ENCODE measurements around the gene VAV2.

VAV2 gene

DNA sequence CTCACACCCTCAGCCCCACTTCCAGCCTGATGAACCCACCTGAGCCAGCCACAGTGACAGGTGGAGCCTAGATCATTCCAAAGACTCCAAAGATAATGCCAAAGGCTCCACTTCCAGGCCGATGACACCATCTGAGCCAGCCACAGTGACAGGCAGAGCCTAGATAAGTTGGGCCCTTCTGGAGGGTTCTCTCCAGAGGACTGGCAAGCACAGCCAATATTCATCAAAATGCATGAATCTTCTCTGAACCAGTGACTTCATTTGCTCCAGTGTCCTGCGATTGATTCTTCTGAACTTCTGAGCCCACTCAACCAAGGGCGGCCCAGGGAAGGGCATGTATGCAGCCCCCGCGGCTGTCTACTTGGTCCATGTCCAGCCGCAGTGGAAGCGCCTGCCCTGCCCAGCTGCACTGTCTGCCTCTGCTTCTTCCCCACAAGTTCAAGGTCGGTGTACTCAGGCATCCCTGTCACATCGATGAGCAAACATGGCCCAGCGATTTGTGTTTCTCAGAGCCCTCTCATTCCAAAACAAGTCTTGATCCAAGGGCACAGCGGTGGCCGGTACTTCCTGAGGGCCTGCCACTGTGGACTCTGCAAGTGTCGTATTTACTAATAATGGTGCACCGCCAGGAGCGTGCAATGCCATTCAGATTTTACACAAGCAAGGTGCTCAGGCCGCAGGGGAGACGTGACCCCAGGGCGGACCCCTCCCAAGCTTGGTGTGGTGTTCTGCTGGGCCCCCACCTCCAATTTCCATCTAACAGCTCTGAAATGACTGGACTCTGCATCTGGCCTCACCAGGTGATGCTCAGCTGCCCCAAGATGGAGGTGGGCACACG is 107.0 kb downstream of the VAV2 start:
- TF ChIP-seq Cebpa-rat (IDR thresholded peaks at IDR 0.05): no peak
- H3K27ac ChIP-seq: no peak overlapping the region
- H3K4me3 ChIP-seq: no peak overlapping the region
- H3K27me3 ChIP-seq: no peaks in the 10 kb centered on the region
- peaks cover 56 to 100% (median 96%) of the 10 kb centered on the region in 11 experiments; a peak in 21 of 22 replicates for H4K20me1 ChIP-seq
- peaks cover 34 to 82% (median 63%) of the 10 kb centered on the region in 10 experiments for H3K4me1 ChIP-seq
- H3K4me2 ChIP-seq: peak overlapping the region in 8 of 11 experiments; percentile 67 to 91 (median 81); a peak in 12 of 22 replicates
- H3K36me3 ChIP-seq: no peaks in the 10 kb centered on the region
- H3K9me3 ChIP-seq (replicated peaks in 1 of 11): no peaks in the 10 kb centered on the region
- H3K9ac ChIP-seq: no peak overlapping the region

DNA sequence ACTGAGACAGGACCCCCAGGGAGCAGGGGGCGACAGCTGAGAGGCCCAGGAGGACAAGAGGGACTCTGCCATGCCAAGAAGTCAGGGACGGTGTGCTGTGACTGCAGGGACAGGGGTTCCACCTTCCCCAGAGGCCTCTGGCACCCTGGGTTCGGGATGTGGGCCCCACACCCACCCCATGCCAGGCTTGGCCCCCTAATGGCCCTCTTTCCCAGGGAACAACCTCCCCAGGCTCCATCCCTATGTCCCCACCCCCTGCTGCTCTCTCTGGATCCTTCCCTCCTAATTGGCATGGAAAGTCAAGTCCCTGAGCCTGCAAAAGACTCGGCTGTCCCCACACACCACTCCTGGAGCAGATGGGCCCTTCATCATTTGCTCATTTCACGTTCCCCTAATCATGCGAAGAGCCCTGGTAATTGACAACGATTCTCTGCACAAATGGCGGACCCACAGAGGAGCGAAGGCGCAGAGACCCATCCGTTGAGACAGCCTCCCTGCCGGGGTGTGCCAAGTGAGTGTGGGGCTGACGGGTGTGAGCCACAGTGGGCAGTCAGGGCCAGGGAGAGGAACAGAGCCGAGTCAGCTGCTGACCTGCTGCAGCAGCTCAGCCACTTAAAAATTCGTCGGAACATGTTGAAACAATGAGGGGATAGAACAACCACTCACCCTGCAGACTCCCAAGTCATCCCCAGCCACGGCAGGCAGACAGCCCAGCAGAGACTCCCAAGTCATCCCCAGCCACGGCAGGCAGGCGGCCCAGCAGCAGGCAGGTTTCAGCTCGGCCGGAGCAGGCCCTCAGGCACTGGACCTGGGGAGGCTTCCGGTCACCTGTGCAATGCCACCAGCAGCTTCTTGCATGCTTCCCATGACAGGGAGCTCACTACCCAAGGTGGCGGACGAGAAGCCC is 109.0 kb downstream of the VAV2 start:
- Histone ChIP-seq H3K9me3 (replicated peaks in 1 of 11) (no peaks in the 10 kb centered on the region), H3K4me3 (no peak overlapping the region), H3K27ac (no peak overlapping the region; a peak in 1 of 22 replicates), H3K27me3 (no peaks in the 10 kb centered on the region), H3K4me1 (peaks cover 14 to 65% (median 48%) of the 10 kb centered on the region in 10 experiments; a peak in 19 of 20 replicates), H3K36me3 (no peaks in the 10 kb centered on the region), H3K9ac (no peak overlapping the region), H4K20me1 (peaks cover 50 to 100% (median 96%) of the 10 kb centered on the region in 11 experiments; a peak in 20 of 22 replicates), H3K4me2 (no peak overlapping the region)
- no peak for TF ChIP-seq Cebpa-rat (IDR thresholded peaks at IDR 0.05)

DNA sequence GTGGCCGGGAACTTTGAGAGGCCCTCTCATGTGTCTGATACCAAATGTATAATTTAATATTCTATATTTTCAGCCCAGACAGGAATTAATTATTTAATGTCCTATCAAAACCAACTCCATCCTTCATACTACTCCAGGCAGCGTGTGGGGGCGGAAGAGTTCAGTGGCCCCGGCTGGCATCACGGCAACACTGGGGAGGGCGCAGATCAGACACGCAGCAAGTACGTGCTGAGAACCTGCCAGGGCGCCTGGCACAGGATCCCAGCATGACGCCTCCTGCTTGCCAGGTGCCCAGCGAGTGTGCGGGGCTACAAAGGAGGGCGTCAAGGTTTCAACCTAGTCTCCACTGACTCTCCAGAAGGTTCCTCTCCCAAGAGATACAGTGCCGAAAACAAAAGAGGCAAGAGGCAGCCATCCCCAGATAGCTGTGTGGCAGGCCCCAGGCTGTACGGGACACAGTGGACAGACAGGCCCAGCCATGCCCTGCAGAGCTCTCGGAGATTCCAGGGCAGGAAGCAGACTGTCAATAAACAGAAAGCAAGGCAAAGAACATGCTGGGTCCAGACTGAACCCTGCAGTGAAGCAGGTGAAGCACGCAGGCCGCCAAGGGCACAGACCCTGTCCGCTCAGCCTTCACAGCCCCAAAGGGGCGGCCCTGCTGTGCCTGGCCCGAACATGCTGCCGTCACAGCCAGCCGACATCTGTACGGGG is 110.3 kb downstream of the VAV2 start:
- H3K4me1 ChIP-seq: peaks cover 13 to 59% (median 39%) of the 10 kb centered on the region in 10 experiments; a peak in 19 of 20 replicates
- H3K4me3 ChIP-seq: no peak overlapping the region
- peak overlapping the region in 1 of 11 experiments; percentile 34; a peak in 1 of 22 replicates for H3K27ac ChIP-seq
- no peak overlapping the region for H3K4me2 ChIP-seq
- no peaks in the 10 kb centered on the region for H3K9me3 ChIP-seq (replicated peaks in 1 of 11)
- no peak overlapping the region; a peak in 2 of 22 replicates for H3K9ac ChIP-seq
- peaks cover 52 to 100% (median 100%) of the 10 kb centered on the region in 11 experiments; a peak in 21 of 22 replicates for H4K20me1 ChIP-seq
- H3K36me3 ChIP-seq: no peaks in the 10 kb centered on the region
- no peak for TF ChIP-seq Cebpa-rat (IDR thresholded peaks at IDR 0.05)
- H3K27me3 ChIP-seq: no peaks in the 10 kb centered on the region

DNA sequence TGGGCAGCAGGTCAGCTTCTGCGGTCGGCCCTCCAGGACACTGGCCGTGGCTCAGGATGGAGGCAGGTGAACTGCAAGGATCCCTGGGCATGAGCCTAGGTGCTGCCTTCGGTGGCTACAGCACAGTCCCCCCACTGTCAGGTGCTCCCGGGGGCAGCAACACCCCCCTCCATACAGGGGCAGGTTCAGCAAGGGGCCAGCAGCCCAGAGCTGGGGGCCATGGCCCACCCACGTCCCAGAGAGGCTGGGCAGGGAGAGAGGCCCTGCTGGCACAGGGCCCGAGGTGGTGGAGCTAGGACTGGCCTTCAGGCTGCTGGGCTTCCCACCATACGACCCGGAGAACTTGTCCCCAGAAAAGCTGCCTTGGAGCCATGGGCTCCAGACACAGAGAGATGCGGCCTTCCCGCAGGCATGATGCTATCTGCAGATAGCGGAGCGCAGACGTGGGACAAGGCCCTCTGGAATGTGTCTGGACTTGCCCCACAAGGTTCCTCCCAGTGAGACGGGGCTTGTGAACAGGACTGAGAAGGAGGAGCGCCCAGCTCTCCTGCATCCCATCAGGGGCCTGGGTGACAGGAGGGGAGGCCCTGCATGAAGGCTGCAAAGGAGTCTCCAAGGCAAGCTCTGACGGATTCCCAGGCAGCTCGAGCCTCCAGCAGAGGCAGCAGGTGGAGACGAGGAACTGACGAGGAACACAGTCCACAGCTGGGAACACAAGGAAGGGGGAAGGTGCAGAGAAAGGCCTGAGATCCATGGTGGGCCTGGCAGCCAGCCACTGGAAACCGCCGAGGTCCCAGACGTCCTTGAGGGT is 111.1 kb downstream of the VAV2 start:
- Histone ChIP-seq H3K4me2 (peak overlapping the region in 5 of 11 experiments; percentile 1 to 35 (median 10); a peak in 4 of 22 replicates), H4K20me1 (peaks cover 51 to 100% (median 100%) of the 10 kb centered on the region in 11 experiments; a peak in 21 of 22 replicates), H3K27me3 (no peaks in the 10 kb centered on the region), H3K36me3 (no peaks in the 10 kb centered on the region), H3K4me3 (no peak overlapping the region), H3K27ac (peak overlapping the region in 2 of 11 experiments; percentile 7 to 38; a peak in 3 of 22 replicates), H3K9me3 (replicated peaks in 1 of 11) (no peaks in the 10 kb centered on the region), H3K9ac (peak overlapping the region in 1 of 11 experiments; percentile 18; a peak in 3 of 22 replicates), H3K4me1 (peaks cover 9 to 59% (median 39%) of the 10 kb centered on the region in 10 experiments; a peak in 19 of 20 replicates)
- no peak for TF ChIP-seq Cebpa-rat (IDR thresholded peaks at IDR 0.05)

DNA sequence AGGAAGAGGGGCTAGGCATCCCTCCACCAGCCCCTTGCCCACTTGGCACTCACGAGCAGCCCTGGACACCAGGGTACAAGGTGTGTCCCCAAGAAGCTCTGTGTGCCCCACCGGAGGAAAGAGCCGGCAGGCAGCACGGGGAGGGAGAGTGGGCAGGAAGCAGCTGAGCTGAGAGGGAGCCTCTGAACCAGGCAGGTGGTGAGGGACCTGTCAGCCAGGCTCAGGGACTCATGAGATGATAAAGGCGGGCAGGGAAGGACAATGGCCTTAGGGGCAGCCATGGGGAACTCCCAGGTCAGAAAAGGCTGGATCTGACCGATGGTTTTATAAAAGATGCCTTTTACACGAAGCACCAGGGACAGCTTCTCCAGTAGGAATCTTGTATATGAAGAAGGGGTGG is 112.0 kb downstream of the VAV2 start:
- peak overlapping the region in 5 of 11 experiments; percentile 1 to 58 (median 35); a peak in 6 of 22 replicates for H3K4me2 ChIP-seq
- H3K9me3 ChIP-seq (replicated peaks in 1 of 11): no peaks in the 10 kb centered on the region
- no peaks in the 10 kb centered on the region for H3K27me3 ChIP-seq

DNA sequence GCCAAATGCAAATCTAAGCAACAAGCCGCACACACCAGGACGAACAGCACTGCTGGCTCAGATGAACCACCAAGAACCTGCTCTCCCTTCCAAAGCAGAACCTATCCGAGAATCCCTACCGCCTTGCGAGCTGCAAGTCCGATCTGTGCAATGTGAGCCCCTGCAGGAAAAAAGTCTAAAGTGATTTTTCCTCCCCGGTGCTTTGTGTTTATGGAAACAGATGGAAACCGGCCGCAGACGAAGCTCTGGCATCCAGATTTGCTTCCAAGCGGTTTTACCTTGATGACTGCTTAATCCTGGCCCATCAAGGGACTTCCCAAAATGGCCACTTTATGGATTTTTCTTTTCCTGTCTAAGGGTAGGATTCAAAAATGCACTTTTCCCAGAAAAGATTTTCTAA is 112.5 kb downstream of the VAV2 start:
- no peak for TF ChIP-seq Cebpa-rat (IDR thresholded peaks at IDR 0.05)
- H4K20me1 ChIP-seq: peaks cover 45 to 100% (median 100%) of the 10 kb centered on the region in 11 experiments; a peak in 21 of 22 replicates
- H3K4me2 ChIP-seq: peak overlapping the region in 3 of 11 experiments; percentile 1 to 43 (median 35); a peak in 4 of 22 replicates
- H3K27me3 ChIP-seq: no peaks in the 10 kb centered on the region
- no peaks in the 10 kb centered on the region for H3K9me3 ChIP-seq (replicated peaks in 1 of 11)
- H3K36me3 ChIP-seq: no peaks in the 10 kb centered on the region
- peaks cover 9 to 61% (median 33%) of the 10 kb centered on the region in 10 experiments; a peak in 19 of 20 replicates for H3K4me1 ChIP-seq
- H3K4me3 ChIP-seq: no peak overlapping the region
- H3K27ac ChIP-seq: no peak overlapping the region
- H3K9ac ChIP-seq: peak overlapping the region in 2 of 11 experiments; percentile 14 to 16; a peak in 1 of 22 replicates

More for the DNA sequence above, 112.0 kb downstream of the VAV2 start:
- no peak for TF ChIP-seq Cebpa-rat (IDR thresholded peaks at IDR 0.05)
- H3K4me1 ChIP-seq: peaks cover 9 to 59% (median 32%) of the 10 kb centered on the region in 10 experiments; a peak in 18 of 20 replicates
- H3K27ac ChIP-seq: no peak overlapping the region
- H3K36me3 ChIP-seq: no peaks in the 10 kb centered on the region
- H4K20me1 ChIP-seq: peaks cover 50 to 100% (median 100%) of the 10 kb centered on the region in 11 experiments; a peak in 21 of 22 replicates
- H3K4me3 ChIP-seq: no peak overlapping the region
- peak overlapping the region in 2 of 11 experiments; percentile 14 to 16; a peak in 3 of 22 replicates for H3K9ac ChIP-seq

DNA sequence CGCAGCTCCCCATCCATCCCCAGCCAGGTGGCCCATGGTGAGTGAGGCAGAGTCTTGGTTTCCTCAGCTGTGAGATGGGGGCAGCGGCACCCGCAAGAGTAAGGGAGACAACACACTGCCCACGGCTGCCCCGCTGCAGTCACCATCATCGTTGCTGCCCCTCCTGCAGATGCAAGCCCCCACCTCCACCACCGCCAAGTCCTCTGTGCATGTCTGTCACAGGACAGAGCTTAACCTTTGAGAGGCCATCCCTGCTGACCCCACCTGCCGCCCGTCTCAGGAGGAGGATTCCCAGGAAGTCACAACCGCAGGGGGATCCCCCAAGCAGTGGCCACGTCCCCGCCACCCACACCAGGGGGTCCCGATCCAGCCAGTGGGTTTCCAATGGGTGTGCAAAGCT is 113.7 kb downstream of the VAV2 start:
- no peak for TF ChIP-seq Cebpa-rat (IDR thresholded peaks at IDR 0.05)
- no peaks in the 10 kb centered on the region for H3K36me3 ChIP-seq
- H3K9me3 ChIP-seq (replicated peaks in 1 of 11): no peaks in the 10 kb centered on the region
- no peaks in the 10 kb centered on the region for H3K27me3 ChIP-seq
- H3K9ac ChIP-seq: 0 out of 22 replicates have a peak overlapping the region, but pooled peaks of 1 of the 11 experiments have one; percentile 6
- H3K4me2 ChIP-seq: no peak overlapping the region
- no peak overlapping the region for H3K4me3 ChIP-seq
- H3K27ac ChIP-seq: no peak overlapping the region
- peaks cover 47 to 100% (median 100%) of the 10 kb centered on the region in 11 experiments; a peak in 21 of 22 replicates for H4K20me1 ChIP-seq
- H3K4me1 ChIP-seq: peaks cover 18 to 73% (median 45%) of the 10 kb centered on the region in 10 experiments
